D721Med (cell line): ENCODE data around the gene NOD1.

Source experiments
- DNase-seq: peaks from one replicate; pipeline ENCODE4 v3.0.0; 2011; ENCODE audit warnings: low spot score; ENCODE audit not compliant: insufficient read length
- FAIRE-seq: peaks from 2 replicates; lab custom pipeline; 2011; peaks lifted over from hg19 to GRCh38; lab: Jason Lieb, UNC
- TF ChIP-seq, protein P1 (sequence below): IDR thresholded peaks from 2 replicates; pipeline ENCODE4 v1.5.1; 2012; ENCODE audit warnings: mild to moderate bottlenecking, control low read depth; ENCODE audit not compliant: insufficient read depth; ENCODE audit errors: missing control alignments

The NOD1 gene

DNA sequence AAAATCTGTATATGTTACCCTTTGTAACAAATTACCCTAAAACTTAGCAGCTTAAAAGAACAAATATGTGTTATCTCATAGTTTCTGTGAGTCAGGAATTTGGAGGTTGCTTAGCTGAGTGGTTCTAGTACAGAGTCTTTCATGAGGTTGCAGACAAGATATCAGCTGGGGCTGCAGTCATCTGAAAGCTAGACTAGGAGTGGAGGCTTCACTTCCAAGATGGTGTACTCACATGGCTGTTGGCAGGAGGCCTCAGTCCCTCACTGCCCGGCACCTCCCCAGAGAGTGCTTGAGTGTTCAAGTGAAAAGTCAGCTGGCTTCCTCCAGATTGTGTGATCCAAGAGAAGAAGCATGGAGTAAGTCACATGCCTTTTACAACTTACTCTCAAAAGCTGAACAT is 42.9 kb upstream of the NOD1 start:
- FAIRE-seq (no peak), DNase-seq (no peak)

DNA sequence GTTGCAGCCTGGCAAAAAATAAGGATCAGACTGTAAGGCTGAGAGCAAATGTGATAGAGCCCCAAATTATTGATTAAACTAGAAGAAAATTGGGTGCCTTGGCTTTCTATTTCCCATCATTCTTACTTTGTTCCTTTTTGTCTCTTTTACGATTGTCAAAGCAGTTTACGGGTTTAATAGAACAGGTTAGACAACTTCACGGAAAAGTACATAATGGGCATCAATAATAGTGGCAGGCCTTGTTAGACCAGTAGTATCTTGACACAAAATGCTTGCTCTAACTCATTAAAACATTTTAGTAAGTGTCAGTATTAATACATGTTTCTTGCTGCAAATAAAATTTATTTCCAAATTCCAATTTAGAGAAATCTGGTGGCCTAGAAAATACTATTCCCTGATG is 40.5 kb upstream of the NOD1 start:
- TF ChIP-seq, protein P1, sequence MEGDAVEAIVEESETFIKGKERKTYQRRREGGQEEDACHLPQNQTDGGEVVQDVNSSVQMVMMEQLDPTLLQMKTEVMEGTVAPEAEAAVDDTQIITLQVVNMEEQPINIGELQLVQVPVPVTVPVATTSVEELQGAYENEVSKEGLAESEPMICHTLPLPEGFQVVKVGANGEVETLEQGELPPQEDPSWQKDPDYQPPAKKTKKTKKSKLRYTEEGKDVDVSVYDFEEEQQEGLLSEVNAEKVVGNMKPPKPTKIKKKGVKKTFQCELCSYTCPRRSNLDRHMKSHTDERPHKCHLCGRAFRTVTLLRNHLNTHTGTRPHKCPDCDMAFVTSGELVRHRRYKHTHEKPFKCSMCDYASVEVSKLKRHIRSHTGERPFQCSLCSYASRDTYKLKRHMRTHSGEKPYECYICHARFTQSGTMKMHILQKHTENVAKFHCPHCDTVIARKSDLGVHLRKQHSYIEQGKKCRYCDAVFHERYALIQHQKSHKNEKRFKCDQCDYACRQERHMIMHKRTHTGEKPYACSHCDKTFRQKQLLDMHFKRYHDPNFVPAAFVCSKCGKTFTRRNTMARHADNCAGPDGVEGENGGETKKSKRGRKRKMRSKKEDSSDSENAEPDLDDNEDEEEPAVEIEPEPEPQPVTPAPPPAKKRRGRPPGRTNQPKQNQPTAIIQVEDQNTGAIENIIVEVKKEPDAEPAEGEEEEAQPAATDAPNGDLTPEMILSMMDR: no peak
- DNase-seq: no peak

More for the DNA sequence above, 42.9 kb upstream of the NOD1 start:
- TF ChIP-seq, protein P1: no peak

DNA sequence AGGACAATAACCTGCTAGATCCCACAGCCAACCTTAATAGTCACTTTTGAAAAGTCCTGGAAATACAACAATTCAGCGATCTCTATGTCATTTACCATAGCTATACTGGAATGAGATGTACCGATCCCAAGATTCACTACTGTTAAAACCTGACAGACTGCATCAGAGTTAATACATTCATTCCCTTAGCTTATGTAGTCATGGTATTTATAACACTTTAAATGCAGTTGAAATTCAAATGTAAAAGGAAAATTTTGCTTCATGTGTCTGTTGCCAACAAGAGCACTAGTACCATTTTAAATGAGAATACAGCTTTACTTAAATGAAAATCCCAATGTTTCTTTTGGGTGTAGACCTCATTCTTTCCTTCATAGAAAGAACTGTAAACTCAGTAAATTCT is 37.2 kb upstream of the NOD1 start:
- FAIRE-seq (no peak), DNase-seq (no peak)
- TF ChIP-seq, protein P1: no peak

More for the DNA sequence above, 40.5 kb upstream of the NOD1 start:
- FAIRE-seq: no peak

DNA sequence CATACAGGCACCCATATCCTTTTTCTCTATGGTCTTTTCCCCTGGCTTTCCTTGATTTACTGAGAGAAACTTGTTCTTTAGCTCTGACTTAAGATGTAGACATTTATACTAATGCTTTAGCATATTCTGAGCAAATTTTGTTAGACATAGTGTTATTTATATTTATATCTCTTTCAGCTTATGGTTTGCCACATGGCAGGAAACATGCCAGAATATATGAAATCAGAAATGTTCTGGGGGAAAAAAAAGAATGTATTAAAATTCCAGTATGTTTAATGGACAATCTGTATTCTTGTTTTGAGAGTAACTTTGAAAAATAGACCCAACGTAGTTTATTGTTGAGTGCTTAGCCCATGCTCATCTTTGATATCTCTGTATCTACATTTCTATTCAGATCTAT is 36.2 kb upstream of the NOD1 start:
- DNase-seq: no peak
- no peak for FAIRE-seq
- TF ChIP-seq, protein P1: no peak

DNA sequence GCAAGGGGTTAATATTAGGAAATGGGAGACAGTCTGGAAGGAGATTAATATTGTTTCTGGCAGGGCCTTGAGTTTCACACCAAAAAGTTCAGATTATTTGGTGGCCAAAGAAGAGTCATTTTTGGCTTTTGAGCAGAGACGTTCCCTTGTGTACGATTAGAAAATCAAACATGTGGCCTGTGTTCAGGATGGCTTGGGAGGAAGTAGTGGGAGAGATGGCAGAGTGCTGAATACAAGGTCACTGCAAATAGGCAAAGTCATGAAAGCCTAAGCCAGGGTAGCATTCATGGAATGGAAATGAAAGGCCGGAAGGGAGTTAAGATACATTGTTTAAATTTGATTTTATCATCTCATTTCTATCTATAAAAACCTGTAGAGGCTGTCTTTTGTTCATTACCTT is 35.6 kb upstream of the NOD1 start:
- no peak for FAIRE-seq
- TF ChIP-seq, protein P1: no peak
- no peak for DNase-seq

DNA sequence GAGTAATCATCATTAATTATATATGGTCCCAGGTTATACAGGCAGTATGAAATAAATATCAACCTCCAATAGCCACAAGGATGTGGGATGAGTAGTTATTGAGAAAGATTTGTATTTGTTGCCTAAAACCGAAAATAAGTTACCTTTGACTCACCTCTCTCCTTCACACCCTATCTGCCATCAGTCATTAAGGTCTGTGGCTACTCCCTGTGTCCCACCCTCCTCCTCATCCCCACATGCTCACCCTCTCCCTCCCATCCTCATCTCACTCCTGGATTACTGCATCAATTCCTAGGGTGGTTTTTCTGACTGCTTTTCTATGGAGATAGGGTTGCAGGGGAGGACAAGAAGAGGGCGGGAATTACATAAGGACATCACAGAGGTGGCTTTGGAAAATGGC is 35.2 kb upstream of the NOD1 start:
- DNase-seq (no peak), FAIRE-seq (no peak)
- TF ChIP-seq, protein P1: no peak

DNA sequence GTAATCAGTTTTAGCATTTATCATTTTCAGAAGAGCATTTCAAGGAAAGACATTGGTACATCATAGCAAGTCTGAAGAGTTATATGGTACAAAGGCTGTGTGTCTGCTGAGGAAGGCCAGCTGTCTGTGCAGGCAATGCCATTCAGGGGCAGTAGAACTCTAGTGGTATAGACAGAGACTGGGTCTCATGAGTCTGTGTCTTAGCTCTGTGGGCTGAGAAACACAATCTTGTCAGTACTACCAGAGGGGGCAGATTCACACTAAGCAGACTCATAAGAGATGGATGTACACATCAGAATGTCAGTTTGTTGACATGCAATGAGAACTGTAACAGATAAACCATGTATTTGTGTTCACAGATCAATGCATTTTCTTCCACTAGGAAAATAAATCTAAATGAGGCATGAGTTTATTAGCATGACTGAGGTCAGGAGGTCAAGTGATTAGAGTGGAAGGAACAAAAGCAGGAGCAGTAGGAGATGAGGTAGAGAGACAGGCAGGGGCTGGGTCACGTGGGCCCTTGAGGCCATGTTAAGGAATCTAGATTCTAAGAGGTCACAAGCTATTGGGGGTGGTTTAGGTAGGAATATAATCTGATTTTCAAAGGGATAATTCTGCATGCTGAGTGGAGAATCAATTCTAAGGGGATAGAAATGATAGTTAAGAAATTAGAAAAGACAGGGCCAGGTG is 33.5 kb upstream of the NOD1 start:
- no peak for DNase-seq
- TF ChIP-seq, protein P1: no peak
- FAIRE-seq: no peak
